Spleen (tissue), 11 donors: Measurements from ENCODE around the gene DGKH. TPM values are rescaled to one million over a fixed set of nuclear protein-coding genes. Genes with fewer than 3 reads are reported as not detected.
"Not testable (repeated sequence)": the region's sequence is repeated elsewhere in the genome, so short reads cannot be mapped to it uniquely, and the experiment has no call there.

Source experiments
- DNase-seq: peaks from one replicate; pipeline ENCODE4 v3.0.0-alpha.2; 2020
- H3K27ac ChIP-seq, 8 donors: fragments of 200-600 bp; sonication (generic) in 7 of 8; 1 replicate in 4 of 8; 2 replicates in 4 of 8; pipeline versions ENCODE4 v1.5.0 to v1.8.0; 2016 to 2021; ENCODE audit warnings: inconsistent platforms in 4 of 8, mild to moderate bottlenecking in 4 of 8, moderate library complexity in 1 of 8
- H3K27me3 ChIP-seq, 7 donors: fragments of 200-600 bp; sonication (generic) in 6 of 7; replicated peaks in 1 of 7; 1 replicate in 4 of 7; 2 replicates in 3 of 7; pipeline versions ENCODE4 v1.5.0 to v1.8.0; 2016 to 2021; ENCODE audit warnings: inconsistent platforms in 3 of 7, mild to moderate bottlenecking in 1 of 7
- H3K36me3 ChIP-seq, 6 donors: fragments of 200-600 bp; sonication (generic) in 5 of 6; 1 replicate in 4 of 6; 2 replicates in 2 of 6; pipeline versions ENCODE4 v1.5.0 to v1.8.0; 2016 to 2021; ENCODE audit warnings: inconsistent platforms in 2 of 6
- H3K4me1 ChIP-seq, 6 donors: fragments of 200-600 bp; sonication (generic) in 5 of 6; 1 replicate in 3 of 6; 2 replicates in 3 of 6; pipeline versions ENCODE4 v1.5.0 to v1.8.0; 2016 to 2021; ENCODE audit warnings: inconsistent platforms in 3 of 6
- H3K4me3 ChIP-seq, 8 donors: fragments of 200-600 bp; sonication (generic) in 7 of 8; 1 replicate in 4 of 8; 2 replicates in 4 of 8; pipeline versions ENCODE4 v1.5.0 to v1.8.0; 2016 to 2021; ENCODE audit warnings: inconsistent platforms in 4 of 8, mild to moderate bottlenecking in 4 of 8, moderate library complexity in 2 of 8
- H3K9me3 ChIP-seq, 8 donors: fragments of 200-600 bp; sonication (generic) in 7 of 8; 1 replicate in 4 of 8; 2 replicates in 4 of 8; pipeline versions ENCODE4 v1.5.0 to v1.8.0; 2016 to 2021; ENCODE audit warnings: inconsistent platforms in 4 of 8
- POLR2A ChIP-seq, 3 donors: fragments of 450-650 bp; IDR thresholded peaks; one replicate each; pipeline ENCODE4 v1.5.1; 2017; ENCODE audit warnings: antibody characterized with exemption in 3 of 3, mild to moderate bottlenecking in 1 of 3
- POLR2AphosphoS5 ChIP-seq, 3 donors: sonication (generic); formaldehyde crosslinking; IDR thresholded peaks; one replicate each; pipeline ENCODE4 v1.5.1; 2017; ENCODE audit warnings: antibody characterized with exemption in 3 of 3
- whole genome bisulfite sequencing, 5 donors: extraction: QIAGEN DNeasy Blood & Tissue Kit in 3 of 5; methylation state at CpG; one replicate each; pipeline versions ENCODE4 v1.1.5 to v1.1.7; 2013 to 2018; 5-methylcytosine and 5-hydroxymethylcytosine counted together
- intact Hi-C: fragments of 100-400 bp; cut with DNase I; formaldehyde crosslinking; loops from one replicate; pipeline ENCODE4 v1.15.0; 2023; ENCODE audit warnings: low total_unique reads
- polyA plus RNA-seq, 3 donors: library from polyadenylated mRNA; stranded (reverse); fragments of 200-250 nt; gene quantifications; one replicate each; pipeline ENCODE4 v1.2.1, GENCODE V29; 2013
- total RNA-seq, 7 donors: library from RNA; depleted of rRNA in 3 of 7; stranded (reverse); fragments of >200 nt in 3 of 7; fragmentation: NEBNext Ultra II Directional in 4 of 7; extraction: Animal tissue kit (Norgen Biotek cat#: 25700) in 4 of 7; gene quantifications; one replicate each; pipeline versions ENCODE4 v1.1.0 to v1.2.1, GENCODE V29; 2016 to 2021
- TF ChIP-seq, protein P1 (sequence below), 11 experiments: fragments of 200-600 bp in 7 of 11; fragments of 450-650 bp in 4 of 11; sonication (generic) in 4 of 11; IDR thresholded peaks in 8 of 11; conservative IDR thresholded peaks in 3 of 11; 1 replicate in 7 of 11; 2 replicates in 4 of 11; pipeline versions ENCODE4 v1.4.0 to v1.8.0; 2016 to 2021; ENCODE audit warnings: antibody characterized with exemption in 11 of 11, inconsistent platforms in 4 of 11, mild to moderate bottlenecking in 1 of 11
- donor health status: healthy with polysubstance abuse.
- donor health status: DM: no; HTN: no; CAD: no; lungs with moderate emphysema.
- donor health status: DM: no; HTN: no; CAD: no.
- donor health status: Bipolar disorder and iron deficiency.
- donor health status: healthy.
- donor health status: DM: no; HTN: no; CAD: no.
- donor health status: DM: yes; HTN: yes; CAD: no.

The DGKH gene
- total and polyA plus RNA-seq, 10 donors, result 0.52 to 15.3 (median 10.8) TPM

DNA sequence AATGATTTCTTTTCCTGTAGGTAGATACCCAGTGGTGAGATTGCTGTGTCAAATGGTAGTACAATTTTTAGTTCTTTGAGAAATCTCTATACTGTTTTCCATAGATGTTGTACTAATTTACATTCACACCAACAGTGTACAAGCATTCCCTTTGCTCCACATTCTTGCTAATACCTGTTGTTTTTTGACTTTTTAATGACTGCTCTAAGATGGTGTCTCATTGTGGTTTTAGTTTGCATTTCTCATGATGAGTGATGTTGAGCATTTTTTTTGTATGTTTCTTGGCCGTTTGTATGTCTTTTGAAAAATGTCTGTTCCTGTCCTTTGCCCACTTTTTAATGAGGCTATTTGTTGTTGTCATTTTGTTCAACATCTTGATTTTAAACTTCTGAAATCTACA, 103.3 kb downstream of the DGKH start:
- no peak for DNase-seq
- intact Hi-C loops, result no loop called here
- no peak overlapping the region for H3K27ac ChIP-seq
- H3K4me1 ChIP-seq, result no peaks in the 10 kb centered on the region
- H3K9me3 ChIP-seq, result no peaks in the 10 kb centered on the region
- WGBS, 5 donors, result 54 to 78% (median 67%) methylated on average over 1 of the region's 1 CpG
- no peak overlapping the region for H3K4me3 ChIP-seq
- H3K36me3 ChIP-seq, result peaks cover 0 to 17% (median 3%) of the 10 kb centered on the region in 6 donors
- TF ChIP-seq, protein P1, sequence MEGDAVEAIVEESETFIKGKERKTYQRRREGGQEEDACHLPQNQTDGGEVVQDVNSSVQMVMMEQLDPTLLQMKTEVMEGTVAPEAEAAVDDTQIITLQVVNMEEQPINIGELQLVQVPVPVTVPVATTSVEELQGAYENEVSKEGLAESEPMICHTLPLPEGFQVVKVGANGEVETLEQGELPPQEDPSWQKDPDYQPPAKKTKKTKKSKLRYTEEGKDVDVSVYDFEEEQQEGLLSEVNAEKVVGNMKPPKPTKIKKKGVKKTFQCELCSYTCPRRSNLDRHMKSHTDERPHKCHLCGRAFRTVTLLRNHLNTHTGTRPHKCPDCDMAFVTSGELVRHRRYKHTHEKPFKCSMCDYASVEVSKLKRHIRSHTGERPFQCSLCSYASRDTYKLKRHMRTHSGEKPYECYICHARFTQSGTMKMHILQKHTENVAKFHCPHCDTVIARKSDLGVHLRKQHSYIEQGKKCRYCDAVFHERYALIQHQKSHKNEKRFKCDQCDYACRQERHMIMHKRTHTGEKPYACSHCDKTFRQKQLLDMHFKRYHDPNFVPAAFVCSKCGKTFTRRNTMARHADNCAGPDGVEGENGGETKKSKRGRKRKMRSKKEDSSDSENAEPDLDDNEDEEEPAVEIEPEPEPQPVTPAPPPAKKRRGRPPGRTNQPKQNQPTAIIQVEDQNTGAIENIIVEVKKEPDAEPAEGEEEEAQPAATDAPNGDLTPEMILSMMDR (IDR thresholded peaks at IDR 0.05 in 8 of 11, conservative IDR thresholded peaks at IDR 0.05 in 3 of 11), result no peak
- TF ChIP-seq POLR2A (IDR thresholded peaks at IDR 0.05) (no peak), POLR2AphosphoS5 (IDR thresholded peaks at IDR 0.05) (no peak)
- H3K27me3 ChIP-seq, result no peaks in the 10 kb centered on the region

DNA sequence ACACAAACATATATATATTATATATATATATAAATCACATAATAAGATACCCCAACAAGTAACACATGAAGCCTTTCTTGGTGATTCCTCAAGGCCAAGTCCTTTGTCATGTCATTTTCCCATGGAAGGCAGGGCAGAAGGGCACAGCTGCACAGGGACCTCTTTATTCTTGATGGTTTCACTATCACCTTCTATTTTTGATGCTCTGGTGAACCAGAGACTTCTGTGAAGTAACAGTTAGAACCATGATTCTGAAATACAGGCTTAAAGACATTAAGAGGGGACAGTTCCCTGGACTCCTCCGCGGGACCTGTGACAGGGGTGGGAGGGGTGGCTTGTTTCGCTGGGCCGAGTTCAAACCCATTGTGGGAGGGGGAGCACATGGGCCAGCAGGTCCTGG, 104.0 kb downstream of the DGKH start:
- Histone ChIP-seq H3K27me3 (no peaks in the 10 kb centered on the region), H3K36me3 (peaks cover 0 to 19% (median 3%) of the 10 kb centered on the region in 6 donors), H3K4me3 (no peak overlapping the region), H3K9me3 (no peaks in the 10 kb centered on the region), H3K27ac (no peak overlapping the region), H3K4me1 (no peaks in the 10 kb centered on the region)
- TF ChIP-seq, protein P1 (IDR thresholded peaks at IDR 0.05 in 8 of 11, conservative IDR thresholded peaks at IDR 0.05 in 3 of 11), result no peak
- TF ChIP-seq POLR2AphosphoS5 (IDR thresholded peaks at IDR 0.05) (no peak), POLR2A (IDR thresholded peaks at IDR 0.05) (no peak)
- intact Hi-C loops, result no loop called here
- 86 to 95% (median 94%) methylated on average over 4 of the region's 4 CpGs for WGBS, 5 donors
- no peak for DNase-seq

DNA sequence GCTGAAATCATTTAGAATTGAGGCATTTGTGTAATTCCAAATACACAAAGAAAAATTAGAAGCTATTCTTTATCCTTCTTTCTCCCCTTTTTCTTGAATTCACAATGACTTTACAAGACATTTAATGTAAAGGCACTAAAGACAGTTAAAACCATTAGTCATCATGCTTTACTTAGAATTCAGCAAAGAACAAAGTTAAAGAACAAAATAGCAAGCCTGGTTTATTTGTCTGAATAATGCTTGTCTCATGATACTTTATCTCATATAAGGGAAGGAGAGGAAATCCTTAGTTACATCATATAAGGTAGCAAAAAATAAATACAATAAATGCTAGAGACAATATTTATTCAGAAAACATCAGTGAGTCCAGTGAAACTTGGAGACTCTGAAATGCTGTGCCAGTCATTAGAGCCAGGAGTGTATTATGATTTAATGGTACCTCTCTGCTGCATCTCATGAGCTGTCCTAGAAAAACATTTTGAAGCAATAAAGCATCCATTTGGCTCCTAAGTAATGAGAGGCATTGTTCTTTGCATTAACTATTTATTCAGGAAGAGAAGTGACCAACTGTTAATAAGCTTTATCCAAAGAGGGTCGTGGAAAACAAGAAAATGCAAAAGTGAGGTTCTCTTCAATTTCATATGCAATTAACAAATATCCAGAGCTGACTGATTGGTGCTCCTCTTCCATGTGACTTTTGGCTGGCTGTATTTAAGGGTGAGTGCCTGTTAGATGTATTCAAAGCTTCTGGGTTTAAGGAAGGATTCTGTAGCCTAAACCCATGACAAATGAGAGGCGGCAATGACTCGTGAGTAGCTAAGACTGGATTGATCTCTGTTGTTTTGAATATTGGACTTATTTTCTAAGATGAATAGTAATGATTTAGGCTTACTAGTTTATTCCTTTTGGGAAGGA, 105.0 kb downstream of the DGKH start:
- WGBS, 5 donors, result 85 to 94% (median 89%) methylated on average over 3 of the region's 3 CpGs
- Histone ChIP-seq H3K27ac (no peak overlapping the region), H3K36me3 (peaks cover 0 to 24% (median 3%) of the 10 kb centered on the region in 6 donors), H3K27me3 (no peaks in the 10 kb centered on the region), H3K4me3 (no peak overlapping the region), H3K4me1 (no peaks in the 10 kb centered on the region), H3K9me3 (no peaks in the 10 kb centered on the region)
- DNase-seq, result no peak
- intact Hi-C loops, result no loop called here
- TF ChIP-seq POLR2A (IDR thresholded peaks at IDR 0.05) (no peak), POLR2AphosphoS5 (IDR thresholded peaks at IDR 0.05) (no peak)
- TF ChIP-seq, protein P1 (IDR thresholded peaks at IDR 0.05 in 8 of 11, conservative IDR thresholded peaks at IDR 0.05 in 3 of 11), result no peak

DNA sequence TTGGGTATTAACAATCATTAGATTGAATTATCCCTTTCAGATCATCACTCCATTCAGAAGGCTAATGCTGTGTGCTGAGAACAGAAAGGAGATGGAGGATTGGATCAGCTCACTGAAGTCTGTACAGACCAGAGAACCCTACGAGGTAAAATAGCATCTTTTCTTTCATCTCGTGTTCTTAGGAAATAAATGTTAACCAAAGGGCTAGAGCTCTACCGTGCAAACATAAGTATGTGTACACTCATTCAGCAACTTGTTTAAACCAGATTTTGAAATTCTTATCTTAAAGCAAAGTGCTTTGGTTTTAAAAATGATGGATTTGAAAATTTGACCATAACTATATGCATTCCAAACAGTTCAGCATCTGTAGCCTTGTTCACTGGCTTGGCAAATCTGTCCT, 106.8 kb downstream of the DGKH start:
- TF ChIP-seq POLR2AphosphoS5 (IDR thresholded peaks at IDR 0.05), result no peak
- TF ChIP-seq, protein P1 (IDR thresholded peaks at IDR 0.05 in 8 of 11, conservative IDR thresholded peaks at IDR 0.05 in 3 of 11), result no peak
- TF ChIP-seq POLR2A (IDR thresholded peaks at IDR 0.05), result no peak
- no peak overlapping the region for H3K4me3 ChIP-seq
- 88 to 94% (median 92%) methylated on average over 3 of the region's 3 CpGs for WGBS, 5 donors
- DNase-seq, result no peak
- peaks cover 0 to 37% (median 3%) of the 10 kb centered on the region in 6 donors for H3K36me3 ChIP-seq
- H3K9me3 ChIP-seq, result no peaks in the 10 kb centered on the region
- H3K4me1 ChIP-seq, result no peaks in the 10 kb centered on the region
- H3K27me3 ChIP-seq, result no peaks in the 10 kb centered on the region
- intact Hi-C loops, result no loop called here
- H3K27ac ChIP-seq, result no peak overlapping the region

DNA sequence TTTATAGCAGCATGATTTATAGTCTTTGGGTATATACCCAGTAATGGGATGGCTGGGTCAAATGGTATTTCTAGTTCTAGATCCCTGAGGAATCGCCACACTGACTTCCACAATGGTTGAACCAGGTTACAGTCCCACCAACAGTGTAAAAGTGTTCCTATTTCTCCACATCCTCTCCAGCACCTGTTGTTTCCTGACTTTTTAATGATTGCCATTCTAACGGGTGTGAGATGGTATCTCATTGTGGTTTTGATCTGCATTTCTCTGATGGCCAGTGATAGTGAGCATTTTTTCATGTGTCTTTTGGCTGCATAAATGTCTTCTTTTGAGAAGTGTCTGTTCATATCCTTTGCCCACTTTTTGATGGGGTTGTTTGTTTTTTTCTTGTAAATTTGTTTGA, 114.9 kb downstream of the DGKH start:
- 45 to 86% (median 59%) methylated on average over 1 to 2 of the region's 2 CpGs for WGBS, 5 donors
- H3K4me1 ChIP-seq, H3K9me3 ChIP-seq, intact Hi-C loops, H3K4me3 ChIP-seq, H3K27me3 ChIP-seq, DNase-seq, H3K27ac ChIP-seq: not testable (repeated sequence)
- H3K36me3 ChIP-seq, result peaks cover 0 to 51% (median 0%) of the 10 kb centered on the region in 6 donors

DNA sequence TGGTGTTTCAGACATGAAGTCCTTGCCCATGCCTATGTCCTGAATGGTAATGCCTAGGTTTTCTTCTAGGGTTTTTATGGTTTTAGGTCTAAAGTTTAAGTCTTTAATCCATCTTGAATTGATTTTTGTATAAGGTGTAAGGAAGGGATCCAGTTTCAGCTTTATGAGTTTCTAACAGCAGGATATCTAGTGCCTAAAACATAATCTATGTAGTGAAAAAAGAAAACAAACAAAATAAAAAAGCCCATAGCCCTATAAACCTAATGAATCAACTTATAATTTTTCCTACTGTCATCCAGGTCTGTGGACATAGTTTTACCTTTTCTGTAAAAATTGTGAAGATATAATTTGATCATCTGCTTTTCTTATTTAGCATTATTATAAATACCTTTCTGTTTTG, 115.5 kb downstream of the DGKH start:
- intact Hi-C loops, H3K27ac ChIP-seq, H3K4me1 ChIP-seq, H3K4me3 ChIP-seq, DNase-seq, H3K27me3 ChIP-seq, H3K9me3 ChIP-seq: not testable (repeated sequence)
- H3K36me3 ChIP-seq, result peaks cover 0 to 56% (median 0%) of the 10 kb centered on the region in 6 donors
